Stimulated activated CD8-positive, alpha-beta memory T cell treated with anti-CD3 and anti-CD28 coated beads, Interleukin-7, amount 100 ng/mL, for 48 hours (primary cell): ENCODE measurements around the gene SLC25A24.
"Not testable (repeated sequence)": the region's sequence is repeated elsewhere in the genome, so short reads cannot be mapped to it uniquely, and the experiment has no call there.

Source experiments
- DNase-seq, 2 donors: peaks; one replicate each; pipeline ENCODE4 v3.0.0-alpha.2; 2020; ENCODE audit warnings: low read depth in 1 of 2; ENCODE audit errors: extremely low read depth in 1 of 2

SLC25A24 gene

GRCh38 chr1:108199201-108199691 is 897 bp downstream of the SLC25A24 start:
- no peak for DNase-seq

- no peak for DNase-seq
These were observed 6.1 kb downstream of the SLC25A24 start for GRCh38 chr1:108194051-108194450.

- no peak for DNase-seq
These were observed 6.8 kb downstream of the SLC25A24 start for GRCh38 chr1:108193333-108193732.

GRCh38 chr1:108192581-108192980 is 7.6 kb downstream of the SLC25A24 start:
- DNase-seq = no peak

- no peak for DNase-seq
These were observed 9.3 kb downstream of the SLC25A24 start for GRCh38 chr1:108190686-108191416.

GRCh38 chr1:108190001-108190634 is 10.0 kb downstream of the SLC25A24 start:
- no peak for DNase-seq

- DNase-seq = no peak
These were observed 11.3 kb downstream of the SLC25A24 start for GRCh38 chr1:108188801-108189200.

GRCh38 chr1:108182959-108183700 is 17.0 kb downstream of the SLC25A24 start:
- no peak for DNase-seq

- DNase-seq = no peak
These were observed 21.1 kb downstream of the SLC25A24 start for GRCh38 chr1:108179018-108179417.

GRCh38 chr1:108162409-108162808 is 37.7 kb downstream of the SLC25A24 start:
- DNase-seq = not testable (repeated sequence)

- not testable (repeated sequence) for DNase-seq
These were observed 40.2 kb downstream of the SLC25A24 start for GRCh38 chr1:108159951-108160350.

GRCh38 chr1:108158893-108159453 is 41.2 kb downstream of the SLC25A24 start:
- DNase-seq = no peak

GRCh38 chr1:108154314-108154713 is 45.8 kb downstream of the SLC25A24 start:
- no peak for DNase-seq

- no peak for DNase-seq
These were observed 47.3 kb downstream of the SLC25A24 start for GRCh38 chr1:108152782-108153222.

- DNase-seq = no peak
These were observed 48.6 kb downstream of the SLC25A24 start for GRCh38 chr1:108151548-108151947.

GRCh38 chr1:108149796-108150467 is 50.2 kb downstream of the SLC25A24 start:
- no peak for DNase-seq

- DNase-seq = not testable (repeated sequence)
These were observed 55.6 kb downstream of the SLC25A24 start for GRCh38 chr1:108144569-108144968.

GRCh38 chr1:108142773-108143394 is 57.3 kb downstream of the SLC25A24 start:
- no peak for DNase-seq

GRCh38 chr1:108142258-108142657 is 57.9 kb downstream of the SLC25A24 start:
- no peak for DNase-seq

GRCh38 chr1:108141621-108142020 is 58.5 kb downstream of the SLC25A24 start:
- no peak for DNase-seq
